ENCODE measurements around the gene OR5AU1. TPM values are rescaled to one million over a fixed set of nuclear protein-coding genes. Genes with fewer than 3 reads are reported as not detected.
"Not testable (repeated sequence)": the region's sequence is repeated elsewhere in the genome, so short reads cannot be mapped to it uniquely, and the experiment has no call there.

Gene OR5AU1
- polyA plus RNA-seq, 2 of the 4 experiments (the other 2 are of a cell fraction): not detected

DNA sequence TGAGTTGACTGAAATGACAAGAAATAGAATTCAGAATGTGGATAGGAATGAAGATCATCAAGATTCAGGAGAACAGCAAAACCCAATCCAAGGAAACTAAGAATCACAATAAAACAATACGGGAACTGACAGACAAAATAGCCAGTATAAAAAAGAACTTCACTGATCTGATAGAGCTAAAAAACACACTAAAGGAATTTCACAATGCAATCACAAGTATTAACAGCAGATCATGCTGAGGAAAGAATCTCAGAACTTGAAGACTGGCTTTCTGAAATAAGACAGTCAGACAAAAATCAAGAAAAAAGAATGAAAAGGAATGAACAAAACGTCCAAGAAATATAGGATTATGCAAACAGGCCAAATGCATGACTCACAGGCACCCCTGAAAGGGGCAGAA is 15.3 kb upstream of the OR5AU1 start:
- no peak for ATAC-seq
- H3K4me1 ChIP-seq: 0 out of 3 replicates have a peak, but pooled peaks cover 5% of the 10 kb centered on the region
- peaks cover 13% of the 10 kb centered on the region; the same call in 2 of the 3 replicates for H3K9me3 ChIP-seq
- no peak overlapping the region; the same call in 2 of the 3 replicates for H3K4me2 ChIP-seq
- DNase-seq (ENCODE audit: low read depth in 1 of 2, low spot score in 1 of 2): no peak
- 42% methylated on average over 2 of the region's 2 CpGs for WGBS (ENCODE audit: missing lambda C conversion rate)
- H3K27ac ChIP-seq: no peak overlapping the region
- TF ChIP-seq EHMT2 (IDR thresholded peaks at IDR 0.05; ENCODE audit: low read depth) (no peak), POLR2A (IDR thresholded peaks at IDR 0.05; ENCODE audit: low read length) (no peak), ELK1 (IDR thresholded peaks at IDR 0.05; ENCODE audit: low read depth, low read length) (no peak), ZNF302 (CRISPR knock-in tag; IDR thresholded peaks at IDR 0.05) (no peak), FOSL2 (IDR thresholded peaks at IDR 0.05) (no peak), FOSL2 (CRISPR knock-in tag; IDR thresholded peaks at IDR 0.05) (no peak), RAD21 (conservative IDR thresholded peaks at IDR 0.05 in 1 of 2, IDR thresholded peaks at IDR 0.05 in 1 of 2) (no peak), ZC3H11A (IDR thresholded peaks at IDR 0.05) (no peak), NFE2L2 (conservative IDR thresholded peaks at IDR 0.05; ENCODE audit: low read length) (no peak), USF2 (IDR thresholded peaks at IDR 0.05) (no peak)
- TF ChIP-seq, protein P1, sequence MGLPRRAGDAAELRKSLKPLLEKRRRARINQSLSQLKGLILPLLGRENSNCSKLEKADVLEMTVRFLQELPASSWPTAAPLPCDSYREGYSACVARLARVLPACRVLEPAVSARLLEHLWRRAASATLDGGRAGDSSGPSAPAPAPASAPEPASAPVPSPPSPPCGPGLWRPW (IDR thresholded peaks at IDR 0.05): no peak
- ChIA-PET POLR2A (interaction anchor here (0.5 kb wide), 1 partner anchor 493 kb away, joined by 5 read pairs; no protein-coding TSS in a partner anchor), CTCF (interaction anchor here (0.6 kb wide), 1 partner anchor 26 kb away, joined by 4 read pairs; no protein-coding TSS in a partner anchor)
- no peak overlapping the region for H3K4me3 ChIP-seq
- no peak for FAIRE-seq

GRCh38 chr14:21169573-21169972 is 13.7 kb upstream of the OR5AU1 start:
- Histone ChIP-seq H3K4me3 (no peak overlapping the region), H3K9me3 (peaks cover 13% of the 10 kb centered on the region; the same call in 2 of the 3 replicates), H3K4me1 (0 out of 3 replicates have a peak, but pooled peaks cover 5% of the 10 kb centered on the region), H3K27ac (no peak overlapping the region), H3K4me2 (no peak overlapping the region)
- ATAC-seq (no peak), DNase-seq (ENCODE audit: low read depth in 1 of 2, low spot score in 1 of 2) (no peak), FAIRE-seq (no peak)
- TF ChIP-seq, protein P2, sequence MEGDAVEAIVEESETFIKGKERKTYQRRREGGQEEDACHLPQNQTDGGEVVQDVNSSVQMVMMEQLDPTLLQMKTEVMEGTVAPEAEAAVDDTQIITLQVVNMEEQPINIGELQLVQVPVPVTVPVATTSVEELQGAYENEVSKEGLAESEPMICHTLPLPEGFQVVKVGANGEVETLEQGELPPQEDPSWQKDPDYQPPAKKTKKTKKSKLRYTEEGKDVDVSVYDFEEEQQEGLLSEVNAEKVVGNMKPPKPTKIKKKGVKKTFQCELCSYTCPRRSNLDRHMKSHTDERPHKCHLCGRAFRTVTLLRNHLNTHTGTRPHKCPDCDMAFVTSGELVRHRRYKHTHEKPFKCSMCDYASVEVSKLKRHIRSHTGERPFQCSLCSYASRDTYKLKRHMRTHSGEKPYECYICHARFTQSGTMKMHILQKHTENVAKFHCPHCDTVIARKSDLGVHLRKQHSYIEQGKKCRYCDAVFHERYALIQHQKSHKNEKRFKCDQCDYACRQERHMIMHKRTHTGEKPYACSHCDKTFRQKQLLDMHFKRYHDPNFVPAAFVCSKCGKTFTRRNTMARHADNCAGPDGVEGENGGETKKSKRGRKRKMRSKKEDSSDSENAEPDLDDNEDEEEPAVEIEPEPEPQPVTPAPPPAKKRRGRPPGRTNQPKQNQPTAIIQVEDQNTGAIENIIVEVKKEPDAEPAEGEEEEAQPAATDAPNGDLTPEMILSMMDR (IDR thresholded peaks at IDR 0.05): no peak
- ChIA-PET CTCF (interaction anchor here (1.0 to 2.1 kb wide), 2 partner anchors 28 to 34 kb away, joined by 3 to 7 read pairs; no protein-coding TSS in a partner anchor), POLR2A (no interaction called here)
- 45% methylated on average over 4 of the region's 4 CpGs for WGBS (ENCODE audit: missing lambda C conversion rate)

- Histone ChIP-seq H3K27ac (no peak overlapping the region), H3K9me3 (peaks cover 10% of the 10 kb centered on the region; the same call in 2 of the 3 replicates), H3K4me2 (no peak overlapping the region), H3K4me3 (no peak overlapping the region), H3K4me1 (0 out of 3 replicates have a peak, but pooled peaks cover 5% of the 10 kb centered on the region)
- WGBS (ENCODE audit: missing lambda C conversion rate): 64% methylated on average over 7 of the region's 8 CpGs
- no peak for DNase-seq (ENCODE audit: low read depth in 1 of 2, low spot score in 1 of 2)
- ChIA-PET CTCF (interaction anchor here (0.9 to 2.1 kb wide), 2 partner anchors 11 to 32 kb away, joined by 5 to 7 read pairs; no protein-coding TSS in a partner anchor), POLR2A (no interaction called here)
- FAIRE-seq: no peak
- ATAC-seq: no peak
- no peak for TF ChIP-seq KDM5A (IDR thresholded peaks at IDR 0.05)
- no peak for TF ChIP-seq NPAS2 (CRISPR knock-in tag; IDR thresholded peaks at IDR 0.05; ENCODE audit: borderline replicate concordance)
- TF ChIP-seq RNF2 (IDR thresholded peaks at IDR 0.05; ENCODE audit: borderline replicate concordance, low read depth): no peak
These were observed 12.2 kb upstream of the OR5AU1 start for GRCh38 chr14:21168055-21168454.

- FAIRE-seq, POLR2A ChIA-PET: not testable (repeated sequence)
These were observed 9.8 kb upstream of the OR5AU1 start for GRCh38 chr14:21165670-21166069.

DNA sequence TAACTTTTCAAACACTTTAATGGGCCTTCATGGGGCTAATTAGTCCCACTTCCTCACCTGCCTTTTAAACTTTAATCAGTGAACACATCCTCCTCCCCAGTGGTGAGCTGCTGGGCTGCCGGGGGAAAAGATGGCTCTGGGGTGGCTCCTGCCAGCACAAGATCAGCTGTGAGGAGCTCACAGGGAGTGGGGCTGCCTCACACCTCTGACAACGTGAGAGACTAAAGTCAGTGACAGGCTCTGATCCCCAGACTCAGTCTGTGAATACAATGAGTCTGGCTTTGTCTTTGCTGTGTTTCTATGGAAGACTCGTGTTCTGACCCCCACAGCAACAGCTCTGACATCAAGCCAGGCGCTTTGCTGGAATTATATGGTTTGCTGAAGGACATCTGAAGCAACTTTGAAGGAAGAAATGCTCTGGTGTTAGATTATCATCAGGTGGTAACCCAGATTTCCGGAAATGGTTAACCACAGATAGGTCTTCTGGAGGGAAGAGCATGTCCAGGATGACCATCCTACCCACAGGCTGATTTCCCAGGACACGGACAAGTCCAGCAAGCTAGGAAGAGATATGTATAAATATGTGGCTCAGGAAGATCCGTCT is 9.2 kb upstream of the OR5AU1 start:
- H3K27ac ChIP-seq; H3K4me1 ChIP-seq; H3K9me3 ChIP-seq; H3K4me3 ChIP-seq; H3K4me2 ChIP-seq; POLR2A ChIA-PET; DNase-seq (ENCODE audit: low read depth in 1 of 2, low spot score in 1 of 2): not testable (repeated sequence)
- WGBS (ENCODE audit: missing lambda C conversion rate): 17% methylated on average over 7 of the region's 7 CpGs
- FAIRE-seq: peak; percentile 18
- ATAC-seq: peak; percentile 38 to 57; a peak in 3 of 6 replicates
- CTCF ChIA-PET: interaction anchor here (0.6 kb wide), 1 partner anchor 88 kb away, joined by 3 read pairs; no protein-coding TSS in a partner anchor

More at GRCh38 chr14:21165670-21166069, 9.8 kb upstream of the OR5AU1 start:
- not testable (repeated sequence) for H3K9me3 ChIP-seq; ATAC-seq; DNase-seq (ENCODE audit: low read depth in 1 of 2, low spot score in 1 of 2); H3K4me1 ChIP-seq; H3K4me3 ChIP-seq; H3K27ac ChIP-seq; H3K4me2 ChIP-seq
- WGBS (ENCODE audit: missing lambda C conversion rate): 30% methylated on average over 1 of the region's 1 CpG
- CTCF ChIA-PET: interaction anchor here (0.5 to 0.6 kb wide), 2 partner anchors 87 to 104 kb away, joined by 3 read pairs; no protein-coding TSS in a partner anchor
